Measurements from ENCODE around the gene FKTN. TPM values are rescaled to one million over a fixed set of nuclear protein-coding genes. Genes with fewer than 3 reads are reported as not detected.

The FKTN gene
- total RNA-seq, 1 experiment from 2014 or later: 10.8 TPM

GRCh38 chr9:105676351-105676923 is 118.5 kb downstream of the FKTN start (continued):
- TF ChIP-seq ATF3 (CRISPR knock-in tag; conservative IDR thresholded peaks at IDR 0.05): no peak
- TF ChIP-seq GTF2I (CRISPR knock-in tag; conservative IDR thresholded peaks at IDR 0.05): no peak
- no peak for TF ChIP-seq MXD4 (CRISPR knock-in tag; IDR thresholded peaks at IDR 0.05; ENCODE audit: borderline replicate concordance)
- TF ChIP-seq E2F4 (CRISPR knock-in tag; IDR thresholded peaks at IDR 0.05; ENCODE audit: borderline replicate concordance, low read depth): no peak
- no peak for TF ChIP-seq ESRRA (CRISPR knock-in tag; IDR thresholded peaks at IDR 0.05; ENCODE audit: borderline replicate concordance)
- no peak for TF ChIP-seq JUN (CRISPR knock-in tag; IDR thresholded peaks at IDR 0.05)

GRCh38 chr9:105678163-105678562 is 120.2 kb downstream of the FKTN start:
- Mint-ChIP-seq H3K4me3 (no peak overlapping the region), H3K27ac (peak overlapping the region; percentile 48), H3K27me3 (ENCODE audit: low read depth) (no peaks in the 10 kb centered on the region), H3K36me3 (no peaks in the 10 kb centered on the region), H3K9me3 (no peaks in the 10 kb centered on the region), H3K4me1 (peaks cover 17% of the 10 kb centered on the region)
- CTCF ChIA-PET: interaction anchor here (0.9 to 1.2 kb wide), 2 partner anchors 13 to 16 kb away, joined by 4 to 5 read pairs; partner anchors contain the start of gene TMEM38B
- POLR2A ChIA-PET: no interaction called here
- ATAC-seq (peak; percentile 38), DNase-seq (ENCODE audit: low spot score) (no peak)
- TF ChIP-seq ELF4 (CRISPR knock-in tag; IDR thresholded peaks at IDR 0.05; ENCODE audit: low read depth) (no peak), ATF2 (CRISPR knock-in tag; IDR thresholded peaks at IDR 0.05; ENCODE audit: borderline replicate concordance, low read depth) (no peak), HMGXB4 (CRISPR knock-in tag; IDR thresholded peaks at IDR 0.05) (no peak), E2F5 (CRISPR knock-in tag; IDR thresholded peaks at IDR 0.05) (no peak), ZNF425 (CRISPR knock-in tag; conservative IDR thresholded peaks at IDR 0.05) (no peak), ERG (CRISPR knock-in tag; IDR thresholded peaks at IDR 0.05) (no peak), SMAD4 (CRISPR knock-in tag; IDR thresholded peaks at IDR 0.05) (no peak), STAT6 (CRISPR knock-in tag; conservative IDR thresholded peaks at IDR 0.05; ENCODE audit: low read depth) (no peak), ATF3 (CRISPR knock-in tag; conservative IDR thresholded peaks at IDR 0.05) (no peak), CREB1 (CRISPR knock-in tag; IDR thresholded peaks at IDR 0.05) (no peak), RELA (CRISPR knock-in tag; IDR thresholded peaks at IDR 0.05; ENCODE audit: borderline replicate concordance) (no peak), GTF2I (CRISPR knock-in tag; conservative IDR thresholded peaks at IDR 0.05) (no peak), ZNF281 (CRISPR knock-in tag; IDR thresholded peaks at IDR 0.05) (no peak), PRRX2 (CRISPR knock-in tag; IDR thresholded peaks at IDR 0.05) (no peak), ATF1 (CRISPR knock-in tag; IDR thresholded peaks at IDR 0.05) (no peak)

All from WTC11 (cell line).